GM12801 (cell line): Measurements from ENCODE around the gene FILIP1.

Source experiments
- CTCF ChIP-seq: IDR thresholded peaks from one replicate; pipeline ENCODE4 v1.5.1; 2011; ENCODE audit warnings: control low read depth; ENCODE audit not compliant: insufficient read length; ENCODE audit errors: extremely low read depth

Gene FILIP1

GRCh38 chr6:75285283-75285639 is 208.3 kb downstream of the FILIP1 start:
- TF ChIP-seq CTCF: no peak

- no peak for TF ChIP-seq CTCF
Observed at GRCh38 chr6:75284632-75285282, 208.8 kb downstream of the FILIP1 start, which contains the start of gene TMEM30A. TSS of gene TMEM30A (minus strand) at chr6:75284792. CDS start at chr6:75284638, 154 bp downstream.

- no peak for TF ChIP-seq CTCF
Observed at GRCh38 chr6:75283907-75284631, 209.5 kb downstream of the FILIP1 start.

GRCh38 chr6:75282706-75283105 is 210.9 kb downstream of the FILIP1 start:
- no peak for TF ChIP-seq CTCF

GRCh38 chr6:75281653-75282052 is 211.9 kb downstream of the FILIP1 start:
- TF ChIP-seq CTCF: no peak

GRCh38 chr6:75280131-75280855 is 213.3 kb downstream of the FILIP1 start:
- no peak for TF ChIP-seq CTCF

GRCh38 chr6:75279418-75279817 is 214.2 kb downstream of the FILIP1 start:
- TF ChIP-seq CTCF: no peak
